Measurements from ENCODE around the gene CFAP46. TPM values are rescaled to one million over a fixed set of nuclear protein-coding genes. Genes with fewer than 3 reads are reported as not detected.

CFAP46 gene
- polyA plus RNA-seq, 1 donor from 2014 or later: 2.6 TPM

GRCh38 chr10:132883391-132883881 is 58.9 kb downstream of the CFAP46 start:
- Histone ChIP-seq H2AFZ (ENCODE audit: low read depth, low read length) (no peak overlapping the region), H3K27me3 (ENCODE audit: insufficient read depth, low read depth, low read length) (no peaks in the 10 kb centered on the region)
- TF ChIP-seq TAF1 (IDR thresholded peaks at IDR 0.05; ENCODE audit: low read depth): no peak
- no peak for TF ChIP-seq POLR2AphosphoS5 (IDR thresholded peaks at IDR 0.05)
- no peak for TF ChIP-seq CTCF (IDR thresholded peaks at IDR 0.05; ENCODE audit: poor library complexity, severe bottlenecking)
- TF ChIP-seq SMC3 (conservative IDR thresholded peaks at IDR 0.05; ENCODE audit: poor library complexity): no peak
- TF ChIP-seq EZH2 (IDR thresholded peaks at IDR 0.05; ENCODE audit: borderline replicate concordance, insufficient read depth, low read length, poor library complexity, severe bottlenecking): no peak
- no peak for TF ChIP-seq EP300 (conservative IDR thresholded peaks at IDR 0.05; ENCODE audit: poor library complexity, severe bottlenecking)
- no peak for TF ChIP-seq MXI1 (conservative IDR thresholded peaks at IDR 0.05; ENCODE audit: poor library complexity, severe bottlenecking)
- no peak for TF ChIP-seq RAD21 (conservative IDR thresholded peaks at IDR 0.05)
- no peak for TF ChIP-seq REST (IDR thresholded peaks at IDR 0.05; ENCODE audit: borderline replicate concordance)

GRCh38 chr10:132882069-132882951 is 60.1 kb downstream of the CFAP46 start:
- TF ChIP-seq CTCF (IDR thresholded peaks at IDR 0.05; ENCODE audit: poor library complexity, severe bottlenecking) (no peak), POLR2AphosphoS5 (IDR thresholded peaks at IDR 0.05) (no peak), REST (IDR thresholded peaks at IDR 0.05; ENCODE audit: borderline replicate concordance) (no peak), EZH2 (IDR thresholded peaks at IDR 0.05; ENCODE audit: borderline replicate concordance, insufficient read depth, low read length, poor library complexity, severe bottlenecking) (no peak), MXI1 (conservative IDR thresholded peaks at IDR 0.05; ENCODE audit: poor library complexity, severe bottlenecking) (no peak), SMC3 (conservative IDR thresholded peaks at IDR 0.05; ENCODE audit: poor library complexity) (no peak), RAD21 (conservative IDR thresholded peaks at IDR 0.05) (no peak), TAF1 (IDR thresholded peaks at IDR 0.05; ENCODE audit: low read depth) (no peak), EP300 (conservative IDR thresholded peaks at IDR 0.05; ENCODE audit: poor library complexity, severe bottlenecking) (no peak)
- H2AFZ ChIP-seq (ENCODE audit: low read depth, low read length): no peak overlapping the region
- H4K20me1 ChIP-seq (ENCODE audit: insufficient read depth): no peaks in the 10 kb centered on the region
- no peak overlapping the region for H3K4me2 ChIP-seq (ENCODE audit: low read length)
- no peaks in the 10 kb centered on the region for H3F3A ChIP-seq (ENCODE audit: insufficient read depth, low read length, poor library complexity, severe bottlenecking)
- no peaks in the 10 kb centered on the region for H3K9me2 ChIP-seq (ENCODE audit: insufficient read depth, low read length)
- H3K9ac ChIP-seq (ENCODE audit: low read length): no peak overlapping the region
- H3K27ac ChIP-seq (ENCODE audit: low read length): no peak overlapping the region
- H3K4me3 ChIP-seq (ENCODE audit: low read length): no peak overlapping the region
- H3K79me2 ChIP-seq (replicated peaks; ENCODE audit: insufficient read depth, low read length): no peaks in the 10 kb centered on the region
- H3K36me3 ChIP-seq (ENCODE audit: insufficient read depth, low read length): no peaks in the 10 kb centered on the region
- H3K9me3 ChIP-seq (ENCODE audit: low read length): no peaks in the 10 kb centered on the region
- no peaks in the 10 kb centered on the region for H3K27me3 ChIP-seq (ENCODE audit: insufficient read depth, low read depth, low read length)

More at GRCh38 chr10:132883391-132883881, 58.9 kb downstream of the CFAP46 start:
- Histone ChIP-seq H3K36me3 (ENCODE audit: insufficient read depth, low read length) (no peaks in the 10 kb centered on the region), H3K4me2 (ENCODE audit: low read length) (no peak overlapping the region), H3K79me2 (replicated peaks; ENCODE audit: insufficient read depth, low read length) (no peaks in the 10 kb centered on the region), H3K9ac (ENCODE audit: low read length) (no peak overlapping the region), H3K9me3 (ENCODE audit: low read length) (no peaks in the 10 kb centered on the region), H3K9me2 (ENCODE audit: insufficient read depth, low read length) (no peaks in the 10 kb centered on the region), H3K27ac (ENCODE audit: low read length) (no peak overlapping the region), H3F3A (ENCODE audit: insufficient read depth, low read length, poor library complexity, severe bottlenecking) (no peaks in the 10 kb centered on the region), H4K20me1 (ENCODE audit: insufficient read depth) (no peaks in the 10 kb centered on the region), H3K4me3 (ENCODE audit: low read length) (no peak overlapping the region)

All from neural cell (in vitro differentiated cells).